RWPE2 (cell line): Measurements from ENCODE around the gene APLN.
A peak's percentile ranks its signal among the peaks of the same experiment; 100 is the strongest.

Experiments
- ATAC-seq: fragments of 200-7000 bp; cut with Tn5 transposase; 3 replicates; pipeline ENCODE4 v1.9.1; 2021; ENCODE audit warnings: low read depth
- DNase-seq: peaks from one replicate; pipeline ENCODE4 v3.0.0-alpha.2; 2020; ENCODE audit warnings: low spot score
- H3K27ac ChIP-seq: fragments of 450-650 bp; 2 replicates; pipeline ENCODE4 v1.5.1; 2017; ENCODE audit warnings: mild to moderate bottlenecking; ENCODE audit not compliant: poor library complexity, severe bottlenecking
- H3K27me3 ChIP-seq: fragments of 250-450 bp; sonication (Bioruptor Pico); 2 replicates; pipeline ENCODE4 v1.5.1; 2021; ENCODE audit warnings: mild to moderate bottlenecking, moderate library complexity; ENCODE audit not compliant: insufficient read depth, poor library complexity, severe bottlenecking
- H3K36me3 ChIP-seq: fragments of 250-450 bp; sonication (Bioruptor Pico); 2 replicates; pipeline ENCODE4 v1.5.1; 2020; ENCODE audit warnings: low read depth, mild to moderate bottlenecking, moderate library complexity
- H3K4me1 ChIP-seq: fragments of 250-450 bp; sonication (Bioruptor Pico); 2 replicates; pipeline ENCODE4 v1.5.1; 2021; ENCODE audit warnings: mild to moderate bottlenecking, moderate library complexity; ENCODE audit not compliant: insufficient read depth, poor library complexity, severe bottlenecking
- H3K4me3 ChIP-seq: fragments of 250-450 bp; sonication (Bioruptor Pico); 2 replicates; pipeline ENCODE4 v1.5.1; 2021; ENCODE audit warnings: mild to moderate bottlenecking, moderate library complexity; ENCODE audit not compliant: severe bottlenecking
- H3K9me3 ChIP-seq: fragments of 250-450 bp; sonication (Bioruptor Pico); 2 replicates; pipeline ENCODE4 v1.5.1; 2021; ENCODE audit warnings: mild to moderate bottlenecking, moderate library complexity; ENCODE audit not compliant: severe bottlenecking
- TF ChIP-seq, protein P1 (sequence below): fragments of 450-650 bp; IDR thresholded peaks from one replicate; pipeline ENCODE4 v1.5.1; 2017; ENCODE audit warnings: mild to moderate bottlenecking, moderate library complexity; ENCODE audit not compliant: poor library complexity, severe bottlenecking

APLN gene

DNA sequence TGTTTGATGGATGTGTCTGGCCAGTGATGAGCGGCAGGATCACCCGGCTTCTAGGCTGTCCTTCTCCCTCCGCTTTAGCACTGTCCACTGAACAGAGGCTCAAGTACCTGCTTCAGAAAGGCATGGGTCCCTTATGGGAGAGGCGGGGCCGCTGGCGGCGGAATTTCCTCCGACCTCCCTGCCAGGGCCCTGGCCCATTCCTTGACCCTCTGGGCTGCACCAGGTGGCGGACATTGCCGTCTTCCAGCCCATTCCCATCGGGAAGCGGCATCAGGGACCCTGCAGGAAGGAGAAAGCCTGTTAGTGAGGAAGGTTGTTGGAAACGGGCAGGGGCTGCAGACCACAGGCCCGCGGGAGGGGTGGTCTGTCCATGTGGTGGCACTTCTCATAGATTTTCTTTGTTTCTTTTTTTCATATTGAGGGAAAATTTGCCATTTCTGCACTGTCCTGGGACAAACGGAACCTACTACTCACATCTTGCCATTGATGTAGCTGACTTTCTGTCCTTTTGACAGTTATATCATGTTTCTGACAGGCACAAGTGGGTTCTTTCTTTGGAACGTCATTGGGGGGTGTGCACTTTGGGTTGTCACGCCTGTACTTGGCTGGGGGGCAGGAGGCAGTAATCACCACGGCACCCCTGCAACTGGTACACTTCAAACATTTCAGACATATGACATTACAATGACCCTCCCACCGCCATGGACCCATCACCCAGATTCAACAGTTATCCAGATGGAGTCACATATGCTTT lies 6.1 kb downstream of the APLN start:
- Histone ChIP-seq H3K4me1 (no peaks in the 10 kb centered on the region), H3K36me3 (no peaks in the 10 kb centered on the region), H3K27ac (no peak overlapping the region), H3K9me3 (no peaks in the 10 kb centered on the region), H3K27me3 (no peaks in the 10 kb centered on the region), H3K4me3 (no peak overlapping the region)
- TF ChIP-seq, protein P1, sequence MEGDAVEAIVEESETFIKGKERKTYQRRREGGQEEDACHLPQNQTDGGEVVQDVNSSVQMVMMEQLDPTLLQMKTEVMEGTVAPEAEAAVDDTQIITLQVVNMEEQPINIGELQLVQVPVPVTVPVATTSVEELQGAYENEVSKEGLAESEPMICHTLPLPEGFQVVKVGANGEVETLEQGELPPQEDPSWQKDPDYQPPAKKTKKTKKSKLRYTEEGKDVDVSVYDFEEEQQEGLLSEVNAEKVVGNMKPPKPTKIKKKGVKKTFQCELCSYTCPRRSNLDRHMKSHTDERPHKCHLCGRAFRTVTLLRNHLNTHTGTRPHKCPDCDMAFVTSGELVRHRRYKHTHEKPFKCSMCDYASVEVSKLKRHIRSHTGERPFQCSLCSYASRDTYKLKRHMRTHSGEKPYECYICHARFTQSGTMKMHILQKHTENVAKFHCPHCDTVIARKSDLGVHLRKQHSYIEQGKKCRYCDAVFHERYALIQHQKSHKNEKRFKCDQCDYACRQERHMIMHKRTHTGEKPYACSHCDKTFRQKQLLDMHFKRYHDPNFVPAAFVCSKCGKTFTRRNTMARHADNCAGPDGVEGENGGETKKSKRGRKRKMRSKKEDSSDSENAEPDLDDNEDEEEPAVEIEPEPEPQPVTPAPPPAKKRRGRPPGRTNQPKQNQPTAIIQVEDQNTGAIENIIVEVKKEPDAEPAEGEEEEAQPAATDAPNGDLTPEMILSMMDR: no peak
- DNase-seq: no peak
- ATAC-seq: no peak

DNA sequence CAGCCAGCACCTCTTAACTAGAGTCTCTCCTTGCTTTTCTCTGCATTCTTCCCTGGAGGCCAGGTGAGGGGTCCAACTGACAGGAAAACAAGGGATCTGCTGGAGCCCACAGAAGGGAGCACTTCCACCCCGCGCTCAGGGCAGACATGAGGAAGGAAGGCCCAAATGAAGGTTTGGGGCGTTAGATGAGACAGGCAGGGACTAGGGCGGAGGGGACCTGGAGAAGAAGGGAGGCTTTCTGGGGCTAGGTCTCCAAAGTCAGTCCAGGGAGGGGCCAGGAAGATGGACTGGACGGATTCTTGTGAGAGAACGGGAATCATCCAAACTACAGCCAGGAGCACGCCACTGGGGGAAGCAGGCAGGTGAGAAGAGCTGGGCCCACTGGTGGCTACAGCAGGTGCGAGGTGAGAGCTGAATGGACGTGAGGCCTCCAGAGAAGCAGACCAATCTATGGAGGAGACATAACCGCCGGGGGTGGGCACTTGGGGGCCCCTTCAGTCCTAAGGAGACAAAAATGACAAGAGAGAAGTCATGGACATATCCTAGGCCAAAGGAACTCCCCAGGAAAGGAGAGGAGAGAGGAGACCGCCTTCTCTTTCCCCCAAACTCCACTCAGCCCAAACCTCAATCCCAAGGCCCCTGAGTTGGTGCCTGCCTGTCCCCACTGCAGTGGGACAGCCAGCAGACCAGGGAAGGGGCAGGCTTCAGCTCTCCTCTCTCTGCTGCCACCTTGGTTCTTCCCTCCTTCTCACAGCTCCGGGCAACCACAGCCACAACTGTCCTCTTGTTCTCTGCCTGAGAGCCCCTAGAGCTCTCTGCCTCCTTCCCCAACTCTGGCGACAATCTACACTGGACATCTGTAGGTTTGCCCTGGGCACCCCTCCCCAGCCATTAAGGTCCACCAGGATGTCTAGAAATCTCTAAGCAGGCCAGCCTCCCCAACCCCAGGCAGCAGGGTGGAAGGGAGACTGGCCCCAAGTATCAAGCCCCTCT lies 7.0 kb downstream of the APLN start:
- no peaks in the 10 kb centered on the region for H3K4me1 ChIP-seq
- H3K4me3 ChIP-seq: no peak overlapping the region
- H3K27me3 ChIP-seq: no peaks in the 10 kb centered on the region
- H3K36me3 ChIP-seq: no peaks in the 10 kb centered on the region
- DNase-seq (no peak), ATAC-seq (no peak)
- TF ChIP-seq, protein P1: no peak
- H3K27ac ChIP-seq: no peak overlapping the region
- no peaks in the 10 kb centered on the region for H3K9me3 ChIP-seq

DNA sequence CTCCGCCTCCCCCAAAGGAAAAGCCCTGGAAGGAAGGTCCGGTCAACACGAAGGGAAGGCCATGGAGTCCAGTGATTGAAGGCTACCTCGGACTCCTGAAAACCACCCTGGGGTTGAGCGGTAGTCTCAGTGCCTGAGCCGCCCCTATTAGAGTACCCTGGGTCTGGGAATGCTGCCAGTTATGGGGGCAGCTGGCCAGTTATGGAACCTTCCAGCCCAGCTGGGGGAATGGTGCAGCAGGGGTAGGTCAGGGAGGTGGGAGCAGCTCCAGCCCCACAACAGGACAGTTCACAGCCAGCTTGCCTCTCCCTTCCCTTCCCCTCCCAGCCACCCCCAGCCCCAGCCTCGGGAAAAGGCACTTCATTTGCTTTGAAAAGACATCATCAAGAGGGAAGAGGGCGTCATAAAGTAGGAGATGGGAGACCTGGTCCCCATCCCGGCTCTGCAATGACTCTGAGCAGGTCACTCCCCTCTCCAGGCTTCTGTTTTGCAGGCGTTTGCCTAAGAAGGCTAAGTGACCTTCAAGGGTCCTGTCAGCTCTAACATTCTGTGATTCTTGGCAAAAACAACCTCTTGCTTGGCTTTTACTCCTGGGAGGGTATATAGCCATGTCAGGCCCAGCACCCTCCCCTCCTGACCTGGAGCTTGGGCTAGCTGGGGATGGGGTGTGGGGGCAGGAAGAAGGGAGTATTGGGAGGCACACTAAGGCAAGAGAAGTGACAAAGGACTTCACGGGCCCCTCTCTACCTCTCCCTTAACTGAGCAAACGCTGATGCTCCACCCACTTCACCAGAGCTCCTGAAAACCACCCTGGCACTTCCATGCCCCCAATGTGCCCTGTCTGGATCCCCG lies 8.0 kb downstream of the APLN start:
- Histone ChIP-seq H3K4me3 (no peak overlapping the region), H3K27ac (no peak overlapping the region), H3K36me3 (no peaks in the 10 kb centered on the region), H3K27me3 (no peaks in the 10 kb centered on the region), H3K9me3 (no peaks in the 10 kb centered on the region), H3K4me1 (no peaks in the 10 kb centered on the region)
- no peak for DNase-seq
- TF ChIP-seq, protein P1: no peak
- ATAC-seq: no peak

DNA sequence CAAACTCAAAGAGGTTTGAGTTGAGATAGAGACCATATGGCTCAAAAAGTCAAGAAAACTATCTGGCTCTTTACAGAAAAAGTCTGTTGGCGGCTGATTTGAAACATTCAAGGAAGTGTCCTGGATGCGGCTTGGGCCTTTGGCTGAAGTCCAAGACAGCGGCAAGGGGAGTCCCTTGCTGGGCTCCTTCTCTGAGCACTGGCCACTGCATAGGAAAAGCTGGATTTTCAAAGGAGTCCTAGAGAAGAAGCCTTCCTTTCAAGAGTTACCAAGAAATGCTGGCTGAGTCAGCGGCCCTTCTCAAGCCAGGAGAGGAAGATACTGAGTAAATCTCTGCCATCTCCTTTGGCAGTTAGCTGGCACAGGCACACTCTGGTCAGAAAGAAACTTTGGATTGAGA lies 12.1 kb downstream of the APLN start:
- no peaks in the 10 kb centered on the region for H3K27me3 ChIP-seq
- no peak overlapping the region for H3K4me3 ChIP-seq
- DNase-seq: no peak
- H3K9me3 ChIP-seq: no peaks in the 10 kb centered on the region
- no peak overlapping the region for H3K27ac ChIP-seq
- ATAC-seq: peak; percentile 49; the same call in 1 of the 3 replicates
- TF ChIP-seq, protein P1: no peak
- H3K36me3 ChIP-seq: no peaks in the 10 kb centered on the region
- H3K4me1 ChIP-seq: no peaks in the 10 kb centered on the region
